Measurements from ENCODE around the gene HTT. TPM values are rescaled to one million over a fixed set of nuclear protein-coding genes. Genes with fewer than 3 reads are reported as not detected.

Gene HTT
- total RNA-seq, 4 donors from 2014 or later = 28.9 to 141 (median 42.0) TPM

DNA sequence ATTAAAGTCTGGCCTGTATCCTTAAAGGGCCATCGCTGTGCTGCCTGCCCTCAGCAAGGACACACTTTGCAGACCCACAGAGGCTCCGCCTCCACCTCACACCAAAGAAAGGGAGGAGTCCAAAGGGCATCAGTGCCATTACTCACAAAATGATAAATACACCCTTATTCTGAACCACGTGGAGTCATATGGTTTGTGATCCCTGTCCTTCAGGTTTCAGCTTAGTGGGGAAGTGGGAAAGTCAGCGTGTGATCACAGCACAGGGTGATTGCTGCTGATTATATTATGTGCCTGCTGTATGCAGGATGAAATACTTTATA lies 138.6 kb downstream of the HTT start:
- intact Hi-C loops (cut with DNase I; ENCODE audit: low total_unique reads) = no loop called here
- WGBS, 2 donors = 96 to 97% methylated on average over 4 of the region's 4 CpGs
- H3K4me3 ChIP-seq (ENCODE audit: low read depth, poor library complexity, severe bottlenecking) = no peak overlapping the region
- peak in 1 of 2 donors; percentile 3 for DNase-seq (ENCODE audit: low spot score in 2 of 2)
- no peak for TF ChIP-seq POLR2A (IDR thresholded peaks at IDR 0.05)

DNA sequence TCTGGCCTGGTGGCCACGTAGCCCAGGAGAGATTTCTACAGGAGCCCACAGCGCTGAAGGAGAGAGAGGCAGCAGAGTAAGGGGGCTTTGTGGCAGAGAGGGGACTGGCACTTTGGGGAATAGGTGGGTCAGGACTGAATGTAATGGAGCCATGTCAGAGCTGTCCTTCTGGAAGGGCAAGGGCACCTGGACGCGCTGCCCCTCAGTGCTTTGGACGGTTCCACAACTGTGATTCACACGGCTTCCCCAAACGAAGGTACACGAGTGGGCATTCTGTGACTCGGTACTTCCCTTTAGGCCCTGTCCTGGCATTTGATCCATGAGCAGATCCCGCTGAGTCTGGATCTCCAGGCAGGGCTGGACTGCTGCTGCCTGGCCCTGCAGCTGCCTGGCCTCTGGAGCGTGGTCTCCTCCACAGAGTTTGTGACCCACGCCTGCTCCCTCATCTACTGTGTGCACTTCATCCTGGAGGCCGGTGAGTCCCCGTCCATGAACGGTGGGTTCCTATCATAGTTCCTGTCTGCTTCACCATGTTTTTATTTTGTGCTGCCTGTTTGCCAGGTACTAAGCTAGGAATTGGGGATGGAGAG lies 139.3 kb downstream of the HTT start:
- TF ChIP-seq, protein P1, sequence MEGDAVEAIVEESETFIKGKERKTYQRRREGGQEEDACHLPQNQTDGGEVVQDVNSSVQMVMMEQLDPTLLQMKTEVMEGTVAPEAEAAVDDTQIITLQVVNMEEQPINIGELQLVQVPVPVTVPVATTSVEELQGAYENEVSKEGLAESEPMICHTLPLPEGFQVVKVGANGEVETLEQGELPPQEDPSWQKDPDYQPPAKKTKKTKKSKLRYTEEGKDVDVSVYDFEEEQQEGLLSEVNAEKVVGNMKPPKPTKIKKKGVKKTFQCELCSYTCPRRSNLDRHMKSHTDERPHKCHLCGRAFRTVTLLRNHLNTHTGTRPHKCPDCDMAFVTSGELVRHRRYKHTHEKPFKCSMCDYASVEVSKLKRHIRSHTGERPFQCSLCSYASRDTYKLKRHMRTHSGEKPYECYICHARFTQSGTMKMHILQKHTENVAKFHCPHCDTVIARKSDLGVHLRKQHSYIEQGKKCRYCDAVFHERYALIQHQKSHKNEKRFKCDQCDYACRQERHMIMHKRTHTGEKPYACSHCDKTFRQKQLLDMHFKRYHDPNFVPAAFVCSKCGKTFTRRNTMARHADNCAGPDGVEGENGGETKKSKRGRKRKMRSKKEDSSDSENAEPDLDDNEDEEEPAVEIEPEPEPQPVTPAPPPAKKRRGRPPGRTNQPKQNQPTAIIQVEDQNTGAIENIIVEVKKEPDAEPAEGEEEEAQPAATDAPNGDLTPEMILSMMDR (IDR thresholded peaks at IDR 0.05) = no peak
- TF ChIP-seq POLR2A (IDR thresholded peaks at IDR 0.05) = no peak
- no peak overlapping the region for H3K4me3 ChIP-seq (ENCODE audit: low read depth, poor library complexity, severe bottlenecking)
- intact Hi-C loops (cut with DNase I; ENCODE audit: low total_unique reads) = no loop called here
- DNase-seq (ENCODE audit: low spot score in 2 of 2) = peak in 1 of 2 donors; percentile 77
- WGBS, 2 donors = 91 to 95% methylated on average over 12 to 15 of the region's 15 CpGs

DNA sequence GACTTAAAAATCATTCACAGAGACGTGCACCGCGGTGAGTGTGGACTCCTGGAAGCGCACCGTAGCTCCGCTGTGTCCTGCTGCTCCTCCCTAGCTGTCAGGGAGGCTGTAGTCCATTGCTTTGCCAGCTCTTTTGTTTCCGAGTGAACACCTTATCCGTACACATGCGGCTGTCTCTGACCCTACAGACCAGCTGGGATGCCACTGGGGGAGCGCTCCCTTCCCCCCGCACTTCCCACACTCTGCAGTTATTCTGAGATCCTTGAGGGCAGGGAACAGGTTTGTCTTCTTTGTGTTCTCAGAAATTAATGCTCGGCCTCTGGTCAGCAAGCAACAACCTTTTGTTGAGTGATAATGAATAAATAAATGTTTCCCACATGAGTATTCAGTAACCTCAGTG lies 140.8 kb downstream of the HTT start:
- WGBS, 2 donors = 85 to 92% methylated on average over 12 of the region's 12 CpGs
- H3K4me3 ChIP-seq (ENCODE audit: low read depth, poor library complexity, severe bottlenecking) = no peak overlapping the region
- intact Hi-C loops (cut with DNase I; ENCODE audit: low total_unique reads) = no loop called here
- no peak for TF ChIP-seq POLR2A (IDR thresholded peaks at IDR 0.05)
- TF ChIP-seq, protein P1 (IDR thresholded peaks at IDR 0.05) = no peak
- peak in 1 of 2 donors; percentile 28 for DNase-seq (ENCODE audit: low spot score in 2 of 2)

DNA sequence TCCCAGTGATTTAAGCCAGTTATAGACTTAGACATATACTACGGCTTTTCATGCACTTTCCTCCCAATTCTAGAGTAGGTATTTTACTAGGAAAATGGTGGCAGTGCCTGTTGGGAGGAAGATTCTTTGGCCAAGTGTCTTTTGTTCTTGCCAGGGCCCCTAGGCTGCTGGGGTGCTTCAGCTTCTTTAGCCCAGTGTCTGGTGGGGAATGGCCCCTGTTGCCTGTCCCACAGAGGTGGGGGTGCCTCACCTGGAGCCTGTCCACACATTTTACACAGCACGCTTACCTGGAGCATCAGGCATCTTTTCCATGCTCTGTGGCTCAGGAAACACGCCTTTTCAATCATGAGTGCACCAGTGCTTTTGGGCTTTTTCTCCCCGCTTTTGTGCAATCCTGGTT lies 141.3 kb downstream of the HTT start:
- H3K4me3 ChIP-seq (ENCODE audit: low read depth, poor library complexity, severe bottlenecking) = no peak overlapping the region
- peak in 1 of 2 donors; percentile 52 for DNase-seq (ENCODE audit: low spot score in 2 of 2)
- TF ChIP-seq, protein P1 (IDR thresholded peaks at IDR 0.05) = no peak
- TF ChIP-seq POLR2A (IDR thresholded peaks at IDR 0.05) = no peak
- 94 to 99% methylated on average over 4 of the region's 4 CpGs for WGBS, 2 donors
- intact Hi-C loops (cut with DNase I; ENCODE audit: low total_unique reads) = no loop called here

DNA sequence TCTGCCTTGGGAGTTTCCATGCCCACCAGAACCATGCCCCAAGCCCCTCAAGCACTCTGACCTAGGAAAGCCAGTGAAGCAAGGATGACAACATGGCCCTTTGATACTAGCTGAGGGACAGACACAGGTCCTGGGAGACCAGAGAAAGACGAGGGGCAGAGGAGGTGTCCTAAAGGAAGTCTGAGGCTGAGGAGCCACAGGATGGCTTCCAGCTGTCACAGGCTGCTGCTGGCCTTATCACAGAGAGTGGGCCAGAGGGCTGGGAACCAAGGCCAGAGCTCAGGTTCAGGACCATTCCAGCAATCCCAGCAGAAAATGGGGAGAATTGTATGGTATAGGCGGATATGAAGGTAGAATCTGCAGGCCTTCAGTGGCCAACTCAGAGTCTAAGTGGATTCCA lies 142.8 kb downstream of the HTT start:
- 89 to 90% methylated on average over 2 of the region's 2 CpGs for WGBS, 2 donors
- H3K4me3 ChIP-seq (ENCODE audit: low read depth, poor library complexity, severe bottlenecking) = no peak overlapping the region
- no peak for DNase-seq (ENCODE audit: low spot score in 2 of 2)
- intact Hi-C loops (cut with DNase I; ENCODE audit: low total_unique reads) = no loop called here
- TF ChIP-seq, protein P1 (IDR thresholded peaks at IDR 0.05) = no peak
- no peak for TF ChIP-seq POLR2A (IDR thresholded peaks at IDR 0.05)

DNA sequence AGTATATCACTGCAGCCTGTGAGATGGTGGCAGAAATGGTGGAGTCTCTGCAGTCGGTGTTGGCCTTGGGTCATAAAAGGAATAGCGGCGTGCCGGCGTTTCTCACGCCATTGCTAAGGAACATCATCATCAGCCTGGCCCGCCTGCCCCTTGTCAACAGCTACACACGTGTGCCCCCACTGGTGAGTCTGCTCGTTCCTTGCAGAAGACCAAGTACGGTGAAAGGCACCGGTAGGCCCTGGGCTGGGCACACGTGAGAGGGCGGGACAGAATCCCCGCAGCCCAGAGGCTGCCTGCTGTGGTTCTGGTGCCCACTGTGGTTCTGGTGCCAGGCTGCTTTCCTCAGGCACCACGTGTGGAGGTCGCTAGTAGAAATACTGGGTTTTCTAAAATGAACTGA lies 143.3 kb downstream of the HTT start:
- DNase-seq (ENCODE audit: low spot score in 2 of 2) = no peak
- intact Hi-C loops (cut with DNase I; ENCODE audit: low total_unique reads) = no loop called here
- WGBS, 2 donors = 90 to 95% methylated on average over 16 of the region's 16 CpGs
- TF ChIP-seq, protein P1 (IDR thresholded peaks at IDR 0.05) = no peak
- no peak for TF ChIP-seq POLR2A (IDR thresholded peaks at IDR 0.05)
- no peak overlapping the region for H3K4me3 ChIP-seq (ENCODE audit: low read depth, poor library complexity, severe bottlenecking)

All from lower leg skin (tissue), 4 donors.